Measurements from ENCODE around the gene GREB1L. TPM values are rescaled to one million over a fixed set of nuclear protein-coding genes. Genes with fewer than 3 reads are reported as not detected.
A peak's percentile ranks its signal among the peaks of the same experiment; 100 is the strongest.
"Not testable (repeated sequence)": the region's sequence is repeated elsewhere in the genome, so short reads cannot be mapped to it uniquely, and the experiment has no call there.

Gene GREB1L
- total RNA-seq, 1 donor from 2014 or later: 0.79 TPM

GRCh38 chr18:21369146-21369545 lies 127.1 kb downstream of the GREB1L start:
- TF ChIP-seq, protein P1, sequence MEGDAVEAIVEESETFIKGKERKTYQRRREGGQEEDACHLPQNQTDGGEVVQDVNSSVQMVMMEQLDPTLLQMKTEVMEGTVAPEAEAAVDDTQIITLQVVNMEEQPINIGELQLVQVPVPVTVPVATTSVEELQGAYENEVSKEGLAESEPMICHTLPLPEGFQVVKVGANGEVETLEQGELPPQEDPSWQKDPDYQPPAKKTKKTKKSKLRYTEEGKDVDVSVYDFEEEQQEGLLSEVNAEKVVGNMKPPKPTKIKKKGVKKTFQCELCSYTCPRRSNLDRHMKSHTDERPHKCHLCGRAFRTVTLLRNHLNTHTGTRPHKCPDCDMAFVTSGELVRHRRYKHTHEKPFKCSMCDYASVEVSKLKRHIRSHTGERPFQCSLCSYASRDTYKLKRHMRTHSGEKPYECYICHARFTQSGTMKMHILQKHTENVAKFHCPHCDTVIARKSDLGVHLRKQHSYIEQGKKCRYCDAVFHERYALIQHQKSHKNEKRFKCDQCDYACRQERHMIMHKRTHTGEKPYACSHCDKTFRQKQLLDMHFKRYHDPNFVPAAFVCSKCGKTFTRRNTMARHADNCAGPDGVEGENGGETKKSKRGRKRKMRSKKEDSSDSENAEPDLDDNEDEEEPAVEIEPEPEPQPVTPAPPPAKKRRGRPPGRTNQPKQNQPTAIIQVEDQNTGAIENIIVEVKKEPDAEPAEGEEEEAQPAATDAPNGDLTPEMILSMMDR (IDR thresholded peaks at IDR 0.05; ENCODE audit: insufficient read depth, low read length, severe bottlenecking): no peak
- Histone ChIP-seq H3K27me3 (ENCODE audit: control insufficient read depth, insufficient read depth, low read length) (no peaks in the 10 kb centered on the region), H3K36me3 (ENCODE audit: control insufficient read depth, insufficient read depth, low read length) (no peaks in the 10 kb centered on the region), H3K4me3 (ENCODE audit: low read depth, low read length) (no peak overlapping the region)
- FAIRE-seq: no peak
- no peak for DNase-seq (ENCODE audit: low read depth)

DNA sequence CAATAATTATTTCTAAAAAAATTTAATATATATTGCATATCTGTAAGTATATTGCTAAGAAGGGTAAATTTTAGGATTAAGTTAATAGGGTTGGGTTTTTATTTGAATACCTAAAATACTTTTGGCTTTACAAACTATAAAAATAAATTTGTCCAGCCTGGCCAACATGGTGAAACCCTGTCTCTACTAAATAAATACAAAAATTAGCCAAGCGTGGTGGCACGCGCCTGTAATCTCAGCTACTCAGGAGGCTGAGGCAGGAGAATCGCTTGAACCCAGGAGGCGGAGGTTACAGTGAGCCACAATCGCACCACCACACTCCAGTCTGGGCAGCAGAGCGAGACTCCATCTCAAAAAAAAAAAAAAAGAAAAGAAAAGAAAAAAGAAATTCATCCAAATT lies 127.6 kb downstream of the GREB1L start:
- H3K27me3 ChIP-seq (ENCODE audit: control insufficient read depth, insufficient read depth, low read length); FAIRE-seq; H3K4me3 ChIP-seq (ENCODE audit: low read depth, low read length); H3K36me3 ChIP-seq (ENCODE audit: control insufficient read depth, insufficient read depth, low read length); DNase-seq (ENCODE audit: low read depth): not testable (repeated sequence)

GRCh38 chr18:21383031-21383430 lies 141.0 kb downstream of the GREB1L start:
- DNase-seq (ENCODE audit: low read depth) (no peak), FAIRE-seq (no peak)
- Histone ChIP-seq H3K4me3 (ENCODE audit: low read depth, low read length) (no peak overlapping the region), H3K27me3 (ENCODE audit: control insufficient read depth, insufficient read depth, low read length) (peaks cover 1% of the 10 kb centered on the region), H3K36me3 (ENCODE audit: control insufficient read depth, insufficient read depth, low read length) (no peaks in the 10 kb centered on the region)
- TF ChIP-seq, protein P1 (IDR thresholded peaks at IDR 0.05; ENCODE audit: insufficient read depth, low read length, severe bottlenecking): no peak

GRCh38 chr18:21386523-21387240 lies 144.7 kb downstream of the GREB1L start:
- Histone ChIP-seq H3K36me3 (ENCODE audit: control insufficient read depth, insufficient read depth, low read length) (no peaks in the 10 kb centered on the region), H3K4me3 (ENCODE audit: low read depth, low read length) (no peak overlapping the region), H3K27me3 (ENCODE audit: control insufficient read depth, insufficient read depth, low read length) (no peaks in the 10 kb centered on the region)
- DNase-seq (ENCODE audit: low read depth): no peak
- no peak for FAIRE-seq
- TF ChIP-seq, protein P1 (IDR thresholded peaks at IDR 0.05; ENCODE audit: insufficient read depth, low read length, severe bottlenecking): no peak

DNA sequence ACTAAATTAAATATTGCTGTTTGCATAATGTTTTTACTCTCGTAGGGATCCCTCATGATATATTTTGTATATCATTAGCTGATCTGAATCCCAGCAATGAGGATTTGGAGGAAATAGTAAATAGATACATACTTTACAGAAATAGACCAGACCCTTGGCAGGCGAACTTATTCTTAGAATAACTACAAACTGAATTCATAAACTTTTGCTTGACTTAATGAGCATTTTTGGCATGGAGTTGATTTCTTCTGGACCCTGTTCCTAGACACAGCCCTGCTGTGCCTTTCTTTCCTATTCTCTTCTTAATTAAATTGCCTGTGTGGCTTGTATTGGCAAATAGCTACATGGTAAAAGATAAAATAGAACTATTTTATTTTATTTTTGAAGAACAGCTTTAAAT lies 145.9 kb downstream of the GREB1L start:
- Histone ChIP-seq H3K27me3 (ENCODE audit: control insufficient read depth, insufficient read depth, low read length) (no peaks in the 10 kb centered on the region), H3K36me3 (ENCODE audit: control insufficient read depth, insufficient read depth, low read length) (no peaks in the 10 kb centered on the region), H3K4me3 (ENCODE audit: low read depth, low read length) (no peak overlapping the region)
- DNase-seq (ENCODE audit: low read depth) (no peak), FAIRE-seq (no peak)
- TF ChIP-seq, protein P1 (IDR thresholded peaks at IDR 0.05; ENCODE audit: insufficient read depth, low read length, severe bottlenecking): no peak

DNA sequence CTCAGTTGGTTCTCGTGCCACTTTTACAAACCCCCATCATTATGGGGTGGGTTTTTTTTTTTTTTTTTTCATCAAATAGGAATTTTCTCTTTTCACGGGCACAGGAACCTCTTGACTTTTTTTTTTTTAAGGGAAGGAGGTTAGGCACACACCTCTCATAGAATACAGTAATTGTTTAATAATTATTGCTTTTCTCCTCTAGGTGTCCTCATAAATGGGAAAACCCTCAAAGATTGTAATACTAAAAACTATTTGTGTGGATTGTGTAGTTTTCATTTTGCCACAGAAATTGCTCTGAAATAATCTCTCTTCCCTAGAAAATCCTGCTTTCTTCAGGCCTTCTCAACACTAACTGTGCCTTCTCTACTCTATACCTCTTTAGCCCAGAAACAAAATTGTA lies 147.3 kb downstream of the GREB1L start:
- no peak for FAIRE-seq
- peak; percentile 23 for DNase-seq (ENCODE audit: low read depth)
- no peaks in the 10 kb centered on the region for H3K36me3 ChIP-seq (ENCODE audit: control insufficient read depth, insufficient read depth, low read length)
- H3K4me3 ChIP-seq (ENCODE audit: low read depth, low read length): no peak overlapping the region
- TF ChIP-seq, protein P1 (IDR thresholded peaks at IDR 0.05; ENCODE audit: insufficient read depth, low read length, severe bottlenecking): peak; percentile 9
- H3K27me3 ChIP-seq (ENCODE audit: control insufficient read depth, insufficient read depth, low read length): no peaks in the 10 kb centered on the region

All from bronchial epithelial cell (primary cell).